DOHH2 (cell line): ENCODE results near the gene TRAF2.

Experiments used
- EZH2phosphoT487 ChIP-seq: fragments of 200-600 bp; sonication (generic); IDR thresholded peaks from 2 replicates; pipeline ENCODE4 v1.6.1; 2017; ENCODE audit warnings: borderline replicate concordance, mild to moderate bottlenecking, antibody characterized with exemption, low read length, moderate library complexity, mixed read lengths
- TF ChIP-seq, protein P1 (sequence below): fragments of 200-600 bp; sonication (generic); IDR thresholded peaks from one replicate; pipeline ENCODE4 v1.5.1; 2014; ENCODE audit warnings: antibody characterized with exemption, mild to moderate bottlenecking, low read depth, low read length; ENCODE audit not compliant: poor library complexity, severe bottlenecking

- TF ChIP-seq, protein P1, sequence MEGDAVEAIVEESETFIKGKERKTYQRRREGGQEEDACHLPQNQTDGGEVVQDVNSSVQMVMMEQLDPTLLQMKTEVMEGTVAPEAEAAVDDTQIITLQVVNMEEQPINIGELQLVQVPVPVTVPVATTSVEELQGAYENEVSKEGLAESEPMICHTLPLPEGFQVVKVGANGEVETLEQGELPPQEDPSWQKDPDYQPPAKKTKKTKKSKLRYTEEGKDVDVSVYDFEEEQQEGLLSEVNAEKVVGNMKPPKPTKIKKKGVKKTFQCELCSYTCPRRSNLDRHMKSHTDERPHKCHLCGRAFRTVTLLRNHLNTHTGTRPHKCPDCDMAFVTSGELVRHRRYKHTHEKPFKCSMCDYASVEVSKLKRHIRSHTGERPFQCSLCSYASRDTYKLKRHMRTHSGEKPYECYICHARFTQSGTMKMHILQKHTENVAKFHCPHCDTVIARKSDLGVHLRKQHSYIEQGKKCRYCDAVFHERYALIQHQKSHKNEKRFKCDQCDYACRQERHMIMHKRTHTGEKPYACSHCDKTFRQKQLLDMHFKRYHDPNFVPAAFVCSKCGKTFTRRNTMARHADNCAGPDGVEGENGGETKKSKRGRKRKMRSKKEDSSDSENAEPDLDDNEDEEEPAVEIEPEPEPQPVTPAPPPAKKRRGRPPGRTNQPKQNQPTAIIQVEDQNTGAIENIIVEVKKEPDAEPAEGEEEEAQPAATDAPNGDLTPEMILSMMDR, result no peak
- no peak for TF ChIP-seq EZH2phosphoT487
Observed at GRCh38 chr9:136971746-136972145, 85.4 kb downstream of the TRAF2 start.
